Measurements from ENCODE around the gene HOMER2.

The HOMER2 gene

GRCh38 chr15:82855286-82856100, 97.0 kb downstream of the HOMER2 start:
- ATAC-seq (no peak), DNase-seq (no peak)

GRCh38 chr15:82854554-82854953, 98.0 kb downstream of the HOMER2 start:
- no peak for DNase-seq
- ATAC-seq: no peak

- ATAC-seq (no peak), DNase-seq (no peak)
Observed at GRCh38 chr15:82852941-82853561, 99.5 kb downstream of the HOMER2 start.

GRCh38 chr15:82851981-82852511, 100.5 kb downstream of the HOMER2 start:
- ATAC-seq (no peak), DNase-seq (no peak)

- no peak for DNase-seq
- ATAC-seq: no peak
Observed at GRCh38 chr15:82851306-82851850, 101.1 kb downstream of the HOMER2 start.

GRCh38 chr15:82850731-82851130, 101.8 kb downstream of the HOMER2 start:
- no peak for DNase-seq

GRCh38 chr15:82849556-82850512, 102.7 kb downstream of the HOMER2 start:
- ATAC-seq: peak; percentile 68

More at GRCh38 chr15:82850731-82851130, 101.8 kb downstream of the HOMER2 start:
- ATAC-seq: no peak

GRCh38 chr15:82848241-82848993, 104.1 kb downstream of the HOMER2 start:
- DNase-seq (no peak), ATAC-seq (no peak)

More at GRCh38 chr15:82849556-82850512, 102.7 kb downstream of the HOMER2 start:
- peak; percentile 63 for DNase-seq

- no peak for ATAC-seq
- no peak for DNase-seq
Observed at GRCh38 chr15:82847703-82848102, 104.8 kb downstream of the HOMER2 start.

GRCh38 chr15:82846621-82847020, 105.9 kb downstream of the HOMER2 start:
- no peak for ATAC-seq
- no peak for DNase-seq

- ATAC-seq (no peak), DNase-seq (no peak)
Observed at GRCh38 chr15:82845686-82846085, 106.8 kb downstream of the HOMER2 start.

GRCh38 chr15:82843566-82843965, 109.0 kb downstream of the HOMER2 start:
- ATAC-seq (no peak), DNase-seq (no peak)

GRCh38 chr15:82840166-82840565, 112.4 kb downstream of the HOMER2 start:
- ATAC-seq (no peak), DNase-seq (no peak)

- DNase-seq (no peak), ATAC-seq (no peak)
Observed at GRCh38 chr15:82839136-82839535, 113.4 kb downstream of the HOMER2 start.

GRCh38 chr15:82838096-82838735, 114.3 kb downstream of the HOMER2 start:
- DNase-seq (no peak), ATAC-seq (no peak)

- ATAC-seq: no peak
- DNase-seq: no peak
Observed at GRCh38 chr15:82835391-82835917, 117.1 kb downstream of the HOMER2 start.

- ATAC-seq: no peak
- no peak for DNase-seq
Observed at GRCh38 chr15:82833362-82833682, 119.2 kb downstream of the HOMER2 start.

GRCh38 chr15:82832601-82833361, 119.7 kb downstream of the HOMER2 start:
- DNase-seq: peak; percentile 39
- ATAC-seq: peak; percentile 90

GRCh38 chr15:82831894-82832600, 120.5 kb downstream of the HOMER2 start:
- no peak for ATAC-seq
- no peak for DNase-seq
